ENCODE measurements around the gene SLC25A30. TPM values are rescaled to one million over a fixed set of nuclear protein-coding genes. Genes with fewer than 3 reads are reported as not detected.

Gene SLC25A30
- total RNA-seq, 1 donor from 2014 or later, result 31.4 TPM

DNA sequence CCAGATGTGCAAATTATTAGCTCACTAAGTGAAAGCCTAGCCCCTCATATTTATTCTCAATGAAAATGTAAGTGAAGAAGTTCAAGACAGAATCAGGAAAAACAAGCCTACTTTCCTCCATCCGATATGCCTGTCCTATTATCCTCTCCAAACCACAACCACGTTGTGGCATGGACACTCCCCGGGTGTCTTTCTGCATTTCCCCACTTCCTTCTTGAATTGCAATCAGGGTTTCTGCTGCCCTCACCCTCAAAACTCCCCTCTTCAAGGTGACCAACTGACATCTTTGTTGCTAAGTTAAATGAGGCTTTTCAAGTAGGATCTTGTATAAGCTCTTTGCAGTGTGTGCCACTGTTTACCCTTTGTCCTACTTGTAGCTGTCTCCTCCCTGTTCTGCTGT lies 11.8 kb downstream of the SLC25A30 start:
- Histone ChIP-seq H3K27me3 (no peaks in the 10 kb centered on the region), H3K4me3 (no peak overlapping the region), H3K9me3 (no peaks in the 10 kb centered on the region), H3K36me3 (peaks cover 97% of the 10 kb centered on the region), H3K4me1 (no peaks in the 10 kb centered on the region), H3K27ac (no peak overlapping the region)
- DNase-seq (no peak), ATAC-seq (no peak)
- TF ChIP-seq, protein P1, sequence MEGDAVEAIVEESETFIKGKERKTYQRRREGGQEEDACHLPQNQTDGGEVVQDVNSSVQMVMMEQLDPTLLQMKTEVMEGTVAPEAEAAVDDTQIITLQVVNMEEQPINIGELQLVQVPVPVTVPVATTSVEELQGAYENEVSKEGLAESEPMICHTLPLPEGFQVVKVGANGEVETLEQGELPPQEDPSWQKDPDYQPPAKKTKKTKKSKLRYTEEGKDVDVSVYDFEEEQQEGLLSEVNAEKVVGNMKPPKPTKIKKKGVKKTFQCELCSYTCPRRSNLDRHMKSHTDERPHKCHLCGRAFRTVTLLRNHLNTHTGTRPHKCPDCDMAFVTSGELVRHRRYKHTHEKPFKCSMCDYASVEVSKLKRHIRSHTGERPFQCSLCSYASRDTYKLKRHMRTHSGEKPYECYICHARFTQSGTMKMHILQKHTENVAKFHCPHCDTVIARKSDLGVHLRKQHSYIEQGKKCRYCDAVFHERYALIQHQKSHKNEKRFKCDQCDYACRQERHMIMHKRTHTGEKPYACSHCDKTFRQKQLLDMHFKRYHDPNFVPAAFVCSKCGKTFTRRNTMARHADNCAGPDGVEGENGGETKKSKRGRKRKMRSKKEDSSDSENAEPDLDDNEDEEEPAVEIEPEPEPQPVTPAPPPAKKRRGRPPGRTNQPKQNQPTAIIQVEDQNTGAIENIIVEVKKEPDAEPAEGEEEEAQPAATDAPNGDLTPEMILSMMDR (IDR thresholded peaks at IDR 0.05), result no peak
- intact Hi-C loops (cut with DNase I), result no loop called here

DNA sequence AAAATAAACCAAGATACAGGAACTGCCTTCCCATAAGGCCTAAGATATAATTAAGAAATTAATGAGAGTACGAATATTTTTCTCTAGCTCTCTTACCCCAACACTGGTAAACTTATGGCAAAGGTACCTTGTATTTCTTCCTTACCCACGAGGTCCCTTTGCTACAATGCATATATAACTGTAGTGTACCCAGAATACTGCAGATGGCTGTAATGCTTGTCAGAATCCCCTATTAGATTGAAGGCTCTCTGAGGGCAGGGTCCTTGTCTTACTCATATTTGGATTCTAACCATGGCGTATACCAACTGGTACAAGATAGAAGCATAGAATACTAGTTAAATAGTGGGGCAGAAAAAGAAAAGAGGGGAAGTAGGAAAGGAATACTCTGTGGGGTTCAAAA lies 15.1 kb downstream of the SLC25A30 start:
- peaks cover 95% of the 10 kb centered on the region for H3K36me3 ChIP-seq
- no peak for DNase-seq
- TF ChIP-seq, protein P1 (IDR thresholded peaks at IDR 0.05), result no peak

DNA sequence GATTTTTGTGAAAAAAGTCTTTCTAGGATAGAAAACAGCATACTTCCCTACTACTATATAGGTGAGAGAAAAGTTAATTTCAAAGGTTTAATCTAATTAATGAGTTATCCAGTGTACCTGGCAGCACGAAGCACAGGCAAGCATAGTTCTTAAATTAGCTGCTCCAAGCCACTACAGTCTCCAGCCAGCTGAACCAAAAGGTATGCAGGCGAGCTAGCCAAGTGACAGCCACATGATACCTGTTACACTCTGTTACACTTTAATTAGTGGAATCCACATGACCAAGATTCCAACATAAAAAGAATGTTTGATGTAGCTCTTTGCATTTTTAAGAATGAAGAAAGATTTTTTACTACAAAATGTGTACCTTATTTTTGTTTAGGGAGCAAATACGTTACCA lies 15.5 kb downstream of the SLC25A30 start:
- ATAC-seq (peak; percentile 72), DNase-seq (no peak)
- Histone ChIP-seq H3K4me1 (no peaks in the 10 kb centered on the region), H3K9me3 (no peaks in the 10 kb centered on the region), H3K36me3 (peaks cover 95% of the 10 kb centered on the region), H3K27ac (no peak overlapping the region), H3K4me3 (no peak overlapping the region), H3K27me3 (no peaks in the 10 kb centered on the region)
- intact Hi-C loops (cut with DNase I), result no loop called here
- TF ChIP-seq, protein P1 (IDR thresholded peaks at IDR 0.05), result no peak

More for the DNA sequence above, 15.1 kb downstream of the SLC25A30 start:
- Histone ChIP-seq H3K4me1 (no peaks in the 10 kb centered on the region), H3K27ac (no peak overlapping the region), H3K9me3 (no peaks in the 10 kb centered on the region), H3K27me3 (no peaks in the 10 kb centered on the region), H3K4me3 (no peak overlapping the region)
- no peak for ATAC-seq
- intact Hi-C loops (cut with DNase I), result no loop called here

DNA sequence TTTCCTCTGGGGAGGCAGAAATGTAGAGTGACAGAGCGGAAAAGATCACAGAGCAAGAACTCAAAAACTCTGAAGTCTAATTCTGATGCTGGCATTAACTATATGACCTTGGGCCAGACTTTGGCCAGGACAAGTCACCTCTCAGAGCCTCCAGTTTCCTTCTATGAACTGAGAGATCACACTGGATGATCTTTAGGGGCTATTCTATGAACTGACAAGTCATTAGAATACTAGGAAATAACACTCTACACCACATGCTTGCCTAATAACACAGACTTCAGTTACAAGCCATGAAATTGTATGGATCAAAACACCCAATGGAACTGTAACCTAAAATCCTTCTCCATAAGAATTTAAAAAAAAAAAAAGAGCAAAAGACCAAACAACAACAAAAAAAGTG lies 16.9 kb downstream of the SLC25A30 start:
- Histone ChIP-seq H3K4me1 (peaks cover 5% of the 10 kb centered on the region), H3K27ac (no peak overlapping the region), H3K27me3 (no peaks in the 10 kb centered on the region), H3K36me3 (peaks cover 87% of the 10 kb centered on the region), H3K9me3 (no peaks in the 10 kb centered on the region), H3K4me3 (no peak overlapping the region)
- intact Hi-C loops (cut with DNase I), result no loop called here
- TF ChIP-seq, protein P1 (IDR thresholded peaks at IDR 0.05), result no peak
- DNase-seq (no peak), ATAC-seq (no peak)

DNA sequence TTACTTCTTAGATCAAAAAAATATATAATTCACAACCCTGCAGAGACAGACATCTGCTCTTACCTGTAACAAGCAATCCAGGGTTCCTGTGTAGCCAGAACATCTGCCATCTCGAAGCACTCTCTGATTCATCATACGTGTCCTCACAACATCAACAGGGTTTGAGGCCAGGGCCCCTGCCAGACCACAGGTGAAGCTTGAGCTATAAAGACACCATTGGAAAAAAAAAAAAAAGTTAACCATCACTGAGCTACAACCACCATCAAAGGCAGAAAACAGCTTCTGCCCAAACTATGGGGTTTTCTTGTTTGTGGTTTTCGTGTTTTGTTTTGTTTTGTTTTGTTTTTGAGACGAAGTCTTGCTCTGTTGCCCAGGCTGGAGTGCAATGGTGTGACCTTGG lies 19.3 kb downstream of the SLC25A30 start:
- H3K4me1 ChIP-seq, result peaks cover 15% of the 10 kb centered on the region
- TF ChIP-seq, protein P1 (IDR thresholded peaks at IDR 0.05), result no peak
- no peak overlapping the region for H3K4me3 ChIP-seq
- intact Hi-C loops (cut with DNase I), result no loop called here
- H3K36me3 ChIP-seq, result peaks cover 80% of the 10 kb centered on the region
- H3K9me3 ChIP-seq, result no peaks in the 10 kb centered on the region
- H3K27ac ChIP-seq, result no peak overlapping the region
- DNase-seq, result no peak
- ATAC-seq, result no peak
- H3K27me3 ChIP-seq, result no peaks in the 10 kb centered on the region

DNA sequence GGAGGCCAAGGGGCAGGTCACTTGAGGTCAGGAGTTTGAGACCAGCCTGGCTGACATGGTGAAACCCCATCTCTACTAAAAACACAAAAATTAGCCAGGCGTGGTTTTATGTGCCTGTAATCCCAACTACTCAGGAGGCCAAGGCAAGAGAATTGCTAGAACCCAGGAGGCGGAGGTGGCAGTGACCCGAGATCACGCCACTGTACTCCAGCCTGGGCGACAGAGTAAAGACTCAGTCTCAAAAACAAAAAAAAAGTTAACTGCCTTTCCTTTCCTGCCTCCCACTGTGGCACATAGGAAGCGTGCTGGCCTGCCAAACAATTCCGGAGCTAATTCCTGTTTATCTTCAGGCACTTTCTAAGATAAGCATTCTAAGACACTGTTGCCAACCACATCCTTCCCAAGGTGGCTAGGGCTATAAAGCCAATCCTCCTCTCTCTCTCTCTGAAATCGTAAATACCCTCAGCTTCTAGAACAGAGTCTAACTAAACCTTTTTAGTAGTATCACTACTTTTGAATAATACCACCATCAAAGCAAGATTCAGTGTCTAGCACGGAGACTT lies 21.6 kb downstream of the SLC25A30 start:
- TF ChIP-seq, protein P1 (IDR thresholded peaks at IDR 0.05), result no peak
- ATAC-seq, result peak; percentile 43
- Histone ChIP-seq H3K9me3 (no peaks in the 10 kb centered on the region), H3K36me3 (peaks cover 62% of the 10 kb centered on the region), H3K4me1 (peaks cover 15% of the 10 kb centered on the region), H3K27ac (peak overlapping the region; percentile 53), H3K27me3 (no peaks in the 10 kb centered on the region), H3K4me3 (no peak overlapping the region)
- no peak for DNase-seq
- intact Hi-C loops (cut with DNase I), result no loop called here

Data from upper lobe of right lung (tissue), 1 donor.